Effector CD8-positive, alpha-beta T cell (primary cell): ENCODE results near the gene STYXL1.

ENCODE experiments used
- DNase-seq: peaks from one replicate; lab custom pipeline; 2025; lab: John Stamatoyannopoulos, UW

Gene STYXL1

GRCh38 chr7:75993689-75994387, 54.0 kb downstream of the STYXL1 start:
- DNase-seq: peak; percentile 15

GRCh38 chr7:75992083-75992755, 55.6 kb downstream of the STYXL1 start:
- no peak for DNase-seq

- no peak for DNase-seq
Measured at GRCh38 chr7:75991531-75992082, 56.2 kb downstream of the STYXL1 start.

GRCh38 chr7:75989500-75990388, 58.1 kb downstream of the STYXL1 start:
- no peak for DNase-seq

- DNase-seq: no peak
Measured at GRCh38 chr7:75988568-75989499, 59.0 kb downstream of the STYXL1 start.

DNA sequence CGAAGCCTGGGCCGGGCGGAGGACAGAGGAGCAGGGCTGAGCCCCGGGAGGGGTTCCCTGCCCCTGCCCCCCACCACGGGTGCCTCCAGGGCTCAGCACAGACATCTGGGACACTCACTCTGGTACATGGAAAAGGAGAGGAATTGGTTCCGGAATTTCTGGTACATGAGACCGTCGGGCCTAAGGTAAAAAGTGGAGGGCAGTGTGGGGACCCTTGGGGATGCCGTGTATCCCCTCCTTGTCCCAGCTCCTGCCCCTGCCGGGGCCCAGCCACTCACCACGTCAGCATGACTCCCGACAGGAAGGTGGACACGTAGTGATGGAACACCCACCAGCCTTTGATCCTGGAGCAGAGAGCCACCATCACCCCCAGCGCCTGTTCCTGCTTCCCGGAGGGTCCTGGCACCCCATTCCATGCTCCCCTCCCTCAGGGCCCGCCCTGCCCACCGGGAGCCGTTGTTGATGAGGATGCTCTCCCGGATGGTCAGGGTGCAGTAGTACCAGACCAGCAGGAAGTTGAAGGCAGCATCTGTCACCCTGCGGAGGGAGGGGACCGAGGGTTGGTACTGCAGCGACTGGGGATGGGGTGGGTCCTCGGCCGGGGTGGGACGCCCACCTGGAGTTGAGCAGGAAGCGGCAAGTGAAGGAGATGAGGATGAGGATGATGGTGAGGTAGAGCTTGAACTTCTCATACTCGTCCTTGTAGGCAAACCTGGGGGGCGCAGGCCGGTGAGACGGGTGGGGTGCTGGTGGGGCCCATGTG, 59.8 kb downstream of the STYXL1 start:
- DNase-seq: no peak

- DNase-seq: no peak
Measured at GRCh38 chr7:75987026-75987804, 60.6 kb downstream of the STYXL1 start.

GRCh38 chr7:75986147-75986781, 61.5 kb downstream of the STYXL1 start:
- no peak for DNase-seq

DNA sequence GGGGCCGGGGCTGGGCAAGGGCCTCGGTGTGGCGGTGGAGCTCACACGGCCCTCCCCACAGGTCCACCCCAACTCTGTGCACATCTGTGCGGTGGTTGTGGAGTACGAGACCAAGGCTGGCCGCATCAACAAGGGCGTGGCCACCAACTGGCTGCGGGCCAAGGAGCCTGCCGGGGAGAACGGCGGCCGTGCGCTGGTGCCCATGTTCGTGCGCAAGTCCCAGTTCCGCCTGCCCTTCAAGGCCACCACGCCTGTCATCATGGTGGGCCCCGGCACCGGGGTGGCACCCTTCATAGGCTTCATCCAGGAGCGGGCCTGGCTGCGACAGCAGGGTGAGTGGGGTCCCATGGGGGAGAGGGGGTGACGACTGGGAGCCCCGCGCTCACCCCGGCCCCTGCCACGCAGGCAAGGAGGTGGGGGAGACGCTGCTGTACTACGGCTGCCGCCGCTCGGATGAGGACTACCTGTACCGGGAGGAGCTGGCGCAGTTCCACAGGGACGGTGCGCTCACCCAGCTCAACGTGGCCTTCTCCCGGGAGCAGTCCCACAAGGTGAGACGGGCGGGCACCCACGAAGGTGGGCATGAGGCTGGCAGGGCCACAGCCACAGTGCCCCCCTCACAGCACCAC, 62.2 kb downstream of the STYXL1 start:
- no peak for DNase-seq

DNA sequence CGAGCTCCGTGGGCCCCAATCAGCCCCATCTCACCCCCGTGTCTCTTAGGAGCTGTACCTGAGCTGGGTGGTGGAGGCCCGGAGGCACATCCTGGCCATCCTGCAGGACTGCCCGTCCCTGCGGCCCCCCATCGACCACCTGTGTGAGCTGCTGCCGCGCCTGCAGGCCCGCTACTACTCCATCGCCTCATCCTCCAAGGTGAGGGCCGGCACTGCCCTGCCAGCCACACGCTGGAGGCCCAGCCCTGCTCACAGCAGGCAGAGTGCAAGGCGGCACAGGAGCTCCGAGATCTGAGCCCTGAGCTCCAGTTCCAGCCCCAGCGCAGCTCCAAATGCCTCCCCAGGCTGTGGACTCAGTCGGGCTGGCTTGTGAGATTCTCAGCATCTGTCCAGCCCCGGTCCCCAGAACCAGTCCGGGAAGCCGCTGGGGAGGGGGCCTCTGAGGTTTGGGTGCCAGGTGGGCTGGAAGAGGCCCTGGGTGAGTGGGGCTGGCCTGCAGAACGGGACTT, 62.7 kb downstream of the STYXL1 start:
- no peak for DNase-seq

DNA sequence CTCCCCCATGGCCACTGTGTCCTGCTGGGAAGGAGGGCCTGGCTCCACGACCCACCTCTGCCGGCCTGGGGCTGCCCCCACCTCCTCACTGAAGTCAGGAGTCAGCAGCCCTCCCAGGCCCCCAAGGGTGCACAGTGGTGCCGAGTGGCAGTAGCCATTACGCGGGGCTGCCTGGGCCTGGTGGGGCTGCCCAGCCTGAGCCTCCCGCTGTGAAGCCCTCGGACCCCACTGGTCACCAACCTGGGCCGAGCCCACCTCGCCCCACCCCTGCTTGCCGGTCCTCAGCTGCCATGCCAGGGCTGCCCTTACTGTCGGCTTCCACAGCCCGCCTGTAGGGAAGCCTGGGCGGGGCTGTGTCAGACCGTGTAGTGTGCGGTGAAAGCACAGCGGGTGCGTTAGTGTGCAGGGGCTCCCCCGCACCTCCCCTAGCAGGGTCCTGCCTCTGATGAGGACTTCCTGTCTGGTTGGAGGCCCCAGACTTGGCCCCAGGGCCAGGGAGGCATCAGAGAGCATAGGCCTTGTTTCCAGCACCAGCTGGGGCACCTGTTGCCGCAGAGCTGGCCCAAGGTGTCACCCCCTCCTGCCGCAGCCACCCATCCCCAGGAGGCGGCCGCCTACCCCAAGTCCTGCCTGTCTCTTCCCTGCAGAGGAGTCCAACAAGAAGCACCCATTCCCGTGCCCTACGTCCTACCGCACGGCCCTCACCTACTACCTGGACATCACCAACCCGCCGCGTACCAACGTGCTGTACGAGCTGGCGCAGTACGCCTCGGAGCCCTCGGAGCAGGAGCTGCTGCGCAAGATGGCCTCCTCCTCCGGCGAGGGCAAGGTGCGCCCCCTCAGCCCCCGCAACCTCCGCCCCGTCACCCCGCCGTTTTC, 63.4 kb downstream of the STYXL1 start:
- no peak for DNase-seq

DNA sequence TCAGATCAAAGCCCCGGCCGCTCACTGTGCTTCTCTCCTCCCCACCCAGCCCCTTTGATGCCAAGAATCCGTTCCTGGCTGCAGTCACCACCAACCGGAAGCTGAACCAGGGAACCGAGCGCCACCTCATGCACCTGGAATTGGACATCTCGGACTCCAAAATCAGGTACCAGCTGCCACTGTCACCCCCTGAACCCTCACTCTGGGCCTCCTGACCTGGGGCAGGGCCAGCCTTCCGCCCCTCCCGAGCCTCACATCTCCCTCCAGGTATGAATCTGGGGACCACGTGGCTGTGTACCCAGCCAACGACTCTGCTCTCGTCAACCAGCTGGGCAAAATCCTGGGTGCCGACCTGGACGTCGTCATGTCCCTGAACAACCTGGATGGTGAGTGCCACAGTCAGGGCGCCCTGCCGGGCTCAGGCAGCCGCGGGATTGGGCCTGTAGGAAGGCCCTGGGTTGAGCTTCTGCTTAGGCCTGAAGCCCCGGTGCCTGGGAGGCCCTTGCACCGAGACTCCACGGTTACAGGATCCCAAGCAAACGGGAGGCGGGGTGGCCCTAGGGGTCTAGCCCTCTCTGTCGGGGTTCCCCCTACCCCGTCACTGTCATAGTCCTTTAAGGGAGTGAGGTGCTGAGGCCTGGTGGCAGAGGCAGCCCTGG, 64.2 kb downstream of the STYXL1 start:
- no peak for DNase-seq

DNA sequence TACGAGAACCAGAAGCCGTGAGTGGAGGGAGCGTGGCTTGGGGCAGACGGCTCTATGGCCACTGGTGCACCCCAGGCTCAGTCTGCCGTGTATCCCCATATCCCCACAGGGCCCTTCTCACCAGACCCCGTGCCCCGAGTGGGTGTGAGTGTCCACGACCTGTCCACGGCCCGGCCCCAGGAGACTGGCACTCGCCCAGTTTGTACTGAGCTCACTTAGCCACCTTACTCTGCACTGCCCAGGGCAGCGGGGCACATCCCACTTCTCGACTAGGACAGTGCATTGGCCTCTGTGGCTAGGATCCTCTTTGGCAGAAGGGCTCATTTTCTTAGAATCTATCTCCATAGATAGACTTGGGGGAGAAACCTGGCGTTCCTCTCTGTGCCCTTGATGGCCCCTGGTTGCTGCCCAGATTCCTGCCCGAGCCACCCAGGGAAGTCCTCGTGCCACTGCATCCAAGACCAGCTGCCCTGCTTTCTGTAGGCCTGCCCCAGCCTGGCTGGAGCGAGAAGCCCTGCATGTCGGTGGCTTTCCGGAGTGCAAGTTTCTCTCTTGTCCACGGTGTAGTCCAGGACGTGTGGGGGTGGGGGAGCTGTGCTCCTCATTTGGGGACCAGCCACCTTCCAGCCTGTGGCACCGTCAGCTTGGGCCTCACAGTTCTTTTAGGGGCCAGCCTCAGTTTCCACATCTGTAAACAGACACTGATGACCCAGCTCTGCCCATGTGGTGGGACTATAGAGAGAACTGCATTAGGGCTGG, 65.3 kb downstream of the STYXL1 start:
- DNase-seq: no peak

DNA sequence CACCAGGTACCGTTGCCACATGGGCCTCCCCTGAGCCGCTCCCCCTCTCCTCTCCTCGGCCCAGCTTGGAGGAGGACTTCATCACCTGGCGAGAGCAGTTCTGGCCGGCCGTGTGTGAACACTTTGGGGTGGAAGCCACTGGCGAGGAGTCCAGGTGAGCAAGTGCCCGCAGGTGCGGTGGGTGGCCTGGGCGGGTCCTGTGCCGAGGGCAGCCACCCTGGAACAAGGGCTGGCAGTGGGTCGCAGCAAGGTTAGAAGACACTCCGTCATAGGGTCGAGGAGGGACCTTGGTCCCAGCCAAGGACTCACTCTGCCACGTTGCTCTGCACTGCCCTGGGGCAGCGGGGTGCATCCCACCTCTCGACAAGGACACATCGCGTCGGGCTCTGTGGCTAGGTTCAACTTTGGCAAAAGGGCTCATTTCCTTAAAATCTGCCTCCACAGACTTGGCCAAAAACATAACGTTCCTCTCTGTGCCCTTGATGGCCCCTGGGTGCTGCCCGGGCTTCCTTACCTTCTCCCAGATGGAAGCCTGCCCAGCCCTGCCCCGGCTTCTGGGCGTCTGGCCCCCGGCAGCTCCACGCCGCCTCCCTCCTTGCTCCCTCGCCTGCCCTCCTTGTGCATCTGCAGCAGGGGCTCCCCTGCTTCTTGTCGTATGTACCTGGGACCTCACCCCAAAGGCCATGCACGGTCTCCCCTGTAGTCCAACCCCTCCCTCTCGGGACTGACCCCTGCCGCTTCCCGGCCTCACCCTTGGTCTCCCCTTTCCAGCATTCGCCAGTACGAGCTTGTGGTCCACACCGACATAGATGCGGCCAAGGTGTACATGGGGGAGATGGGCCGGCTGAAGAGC, 66.1 kb downstream of the STYXL1 start:
- no peak for DNase-seq

DNA sequence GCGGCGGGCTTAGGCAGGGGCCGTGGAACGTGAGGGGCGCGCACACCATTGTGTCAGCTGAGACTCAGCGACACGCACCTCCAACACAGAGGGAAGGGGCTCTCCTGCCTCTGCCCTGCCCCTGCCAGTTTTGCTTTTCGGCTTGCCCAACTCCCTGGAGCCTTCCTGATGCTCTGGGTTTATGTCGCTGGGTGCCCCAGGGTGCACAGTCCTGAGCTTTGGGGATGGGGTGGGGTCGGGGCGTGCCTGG, 66.7 kb downstream of the STYXL1 start:
- no peak for DNase-seq
